ENCODE results near the gene CCL13. TPM values are rescaled to one million over a fixed set of nuclear protein-coding genes. Genes with fewer than 3 reads are reported as not detected.

Gene CCL13
- total RNA-seq, 3 donors from 2014 or later, result 1.9 to 6.5 (median 2.2) TPM

- no peaks in the 10 kb centered on the region for H3K36me3 ChIP-seq (ENCODE audit: low read depth)
- DNase-seq (no peak), ATAC-seq (peak; percentile 60)
- no peak for TF ChIP-seq CTCF (IDR thresholded peaks at IDR 0.05)
- intact Hi-C loops (cut with DNase I, micrococcal nuclease), result no loop called here
- no peaks in the 10 kb centered on the region for H3K9me3 ChIP-seq
- no peak overlapping the region for H3K4me3 ChIP-seq
- no peaks in the 10 kb centered on the region for H3K4me1 ChIP-seq (ENCODE audit: low read depth)
Measured at GRCh38 chr17:34370997-34371395, 14.7 kb downstream of the CCL13 start.

GRCh38 chr17:34371405-34372100 is 15.3 kb downstream of the CCL13 start:
- no peaks in the 10 kb centered on the region for H3K9me3 ChIP-seq
- H3K4me3 ChIP-seq, result no peak overlapping the region
- H3K36me3 ChIP-seq (ENCODE audit: low read depth), result no peaks in the 10 kb centered on the region
- ATAC-seq, result peak; percentile 65
- no peak for DNase-seq
- TF ChIP-seq CTCF (IDR thresholded peaks at IDR 0.05), result no peak
- intact Hi-C loops (cut with DNase I, micrococcal nuclease), result no loop called here
- H3K4me1 ChIP-seq (ENCODE audit: low read depth), result no peaks in the 10 kb centered on the region

GRCh38 chr17:34374457-34374856 is 18.2 kb downstream of the CCL13 start:
- H3K4me1 ChIP-seq (ENCODE audit: low read depth), result no peaks in the 10 kb centered on the region
- intact Hi-C loops (cut with DNase I, micrococcal nuclease), result no loop called here
- H3K4me3 ChIP-seq, result no peak overlapping the region
- ATAC-seq, result no peak
- TF ChIP-seq CTCF (IDR thresholded peaks at IDR 0.05), result no peak
- H3K9me3 ChIP-seq, result no peaks in the 10 kb centered on the region
- no peaks in the 10 kb centered on the region for H3K36me3 ChIP-seq (ENCODE audit: low read depth)
- DNase-seq, result no peak

GRCh38 chr17:34375426-34375997 is 19.2 kb downstream of the CCL13 start:
- intact Hi-C loops (cut with DNase I, micrococcal nuclease), result no loop called here
- H3K4me3 ChIP-seq, result no peak overlapping the region
- DNase-seq (no peak), ATAC-seq (no peak)
- no peaks in the 10 kb centered on the region for H3K9me3 ChIP-seq
- TF ChIP-seq CTCF (IDR thresholded peaks at IDR 0.05), result no peak
- H3K36me3 ChIP-seq (ENCODE audit: low read depth), result no peaks in the 10 kb centered on the region
- no peaks in the 10 kb centered on the region for H3K4me1 ChIP-seq (ENCODE audit: low read depth)

- Histone ChIP-seq H3K36me3 (ENCODE audit: low read depth) (no peaks in the 10 kb centered on the region), H3K9me3 (no peaks in the 10 kb centered on the region), H3K4me3 (no peak overlapping the region), H3K4me1 (ENCODE audit: low read depth) (no peaks in the 10 kb centered on the region)
- DNase-seq, result no peak
- TF ChIP-seq CTCF (IDR thresholded peaks at IDR 0.05), result no peak
- ATAC-seq, result no peak
- intact Hi-C loops (cut with DNase I, micrococcal nuclease), result no loop called here
Measured at GRCh38 chr17:34377078-34377823, 21.0 kb downstream of the CCL13 start.

Data from mucosa of descending colon (tissue), 3 donors.